CD14-positive monocyte (primary cell): ENCODE data around the gene SRSF3. TPM values are rescaled to one million over a fixed set of nuclear protein-coding genes. Genes with fewer than 3 reads are reported as not detected.

Experiments
- DNase-seq, 3 donors: peaks; one replicate each; pipeline ENCODE4 v3.0.0-alpha.2; 2011 to 2022
- H2AFZ ChIP-seq: 2 replicates; pipeline ENCODE4 v1.6.0; 2012; ENCODE audit warnings: mild to moderate bottlenecking, low read depth, low read length, inconsistent platforms; ENCODE audit not compliant: insufficient read depth, poor library complexity, severe bottlenecking
- H3K27ac ChIP-seq, 2 donors: 1 replicate in 1 of 2; 2 replicates in 1 of 2; pipeline ENCODE4 v1.5.1; 2012 to 2013; ENCODE audit warnings: low read length in 2 of 2, control low read depth in 1 of 2, inconsistent platforms in 1 of 2, low read depth in 1 of 2, mild to moderate bottlenecking in 1 of 2
- H3K27me3 ChIP-seq, 2 donors: one replicate each; pipeline versions ENCODE4 v1.6.0 to v1.6.1; 2011 to 2013; ENCODE audit warnings: low read length in 2 of 2; ENCODE audit not compliant: control insufficient read depth in 2 of 2, insufficient read depth in 2 of 2
- H3K36me3 ChIP-seq, 2 donors: replicated peaks in 1 of 2; 1 replicate in 1 of 2; 2 replicates in 1 of 2; pipeline versions ENCODE4 v1.5.1 to v1.6.1; 2012 to 2013; ENCODE audit warnings: low read length in 2 of 2, control low read depth in 1 of 2, inconsistent platforms in 1 of 2, mild to moderate bottlenecking in 1 of 2; ENCODE audit not compliant: insufficient read depth in 2 of 2, control insufficient read depth in 1 of 2
- H3K4me1 ChIP-seq, 2 donors: 1 replicate in 1 of 2; 2 replicates in 1 of 2; pipeline versions ENCODE4 v1.5.1 to v1.6.1; 2012 to 2013; ENCODE audit warnings: low read length in 2 of 2, control low read depth in 1 of 2, inconsistent platforms in 1 of 2, mild to moderate bottlenecking in 1 of 2, moderate library complexity in 1 of 2; ENCODE audit not compliant: insufficient read depth in 2 of 2, control insufficient read depth in 1 of 2
- H3K4me2 ChIP-seq: replicated peaks from 2 replicates; pipeline ENCODE3; 2012; ENCODE audit warnings: low read length, moderate library complexity, mild to moderate bottlenecking; ENCODE audit not compliant: poor library complexity, severe bottlenecking; ENCODE audit errors: extremely low read depth
- H3K4me3 ChIP-seq, 3 experiments: fragments of 200-600 bp in 1 of 3; sonication (generic) in 1 of 3; replicated peaks in 1 of 3; 1 replicate in 2 of 3; 2 replicates in 1 of 3; pipeline ENCODE4 v1.5.1; 2011 to 2013; ENCODE audit warnings: low read length in 3 of 3, mild to moderate bottlenecking in 3 of 3, control low read depth in 2 of 3, low read depth in 2 of 3, inconsistent platforms in 1 of 3, moderate library complexity in 1 of 3
- H3K79me2 ChIP-seq: 2 replicates; pipeline ENCODE4 v1.6.0; 2012; ENCODE audit warnings: mild to moderate bottlenecking, control low read depth, inconsistent platforms, low read length, moderate library complexity; ENCODE audit not compliant: insufficient read depth
- H3K9ac ChIP-seq: 2 replicates; pipeline ENCODE4 v1.6.0; 2017; ENCODE audit warnings: low read length, mild to moderate bottlenecking; ENCODE audit not compliant: insufficient read depth, poor library complexity, severe bottlenecking
- H3K9me3 ChIP-seq, 2 donors: replicated peaks in 1 of 2; 1 replicate in 1 of 2; 2 replicates in 1 of 2; pipeline versions ENCODE4 v1.5.1 to v1.6.1; 2012 to 2013; ENCODE audit warnings: low read length in 2 of 2, control low read depth in 1 of 2; ENCODE audit not compliant: control insufficient read depth in 1 of 2, insufficient read depth in 1 of 2
- H4K20me1 ChIP-seq: 2 replicates; pipeline ENCODE4 v1.6.0; 2012; ENCODE audit warnings: mild to moderate bottlenecking, low read length, control low read depth, moderate library complexity; ENCODE audit not compliant: insufficient read depth
- H3K27ac Mint-ChIP-seq, 7 donors: one replicate each; pipeline ENCODE4 v1.8.0; 2020; ENCODE audit warnings: mild to moderate bottlenecking in 7 of 7, mixed read lengths in 7 of 7, moderate library complexity in 6 of 7, inconsistent platforms in 2 of 7
- H3K27me3 Mint-ChIP-seq, 3 donors: one replicate each; pipeline ENCODE4 v1.8.0; 2021 to 2022; ENCODE audit warnings: low read depth in 3 of 3, mild to moderate bottlenecking in 3 of 3, mixed read lengths in 3 of 3, moderate library complexity in 3 of 3, inconsistent platforms in 1 of 3
- H3K36me3 Mint-ChIP-seq, 2 donors: one replicate each; pipeline ENCODE4 v1.8.0; 2020; ENCODE audit warnings: mixed read lengths in 2 of 2, inconsistent platforms in 1 of 2, mild to moderate bottlenecking in 1 of 2
- H3K4me1 Mint-ChIP-seq: one replicate; pipeline ENCODE4 v1.8.0; 2020; ENCODE audit warnings: mild to moderate bottlenecking, mixed read lengths
- H3K4me3 Mint-ChIP-seq, 2 donors: one replicate each; pipeline ENCODE4 v1.8.0; 2020; ENCODE audit warnings: mild to moderate bottlenecking in 2 of 2, mixed read lengths in 2 of 2, moderate library complexity in 1 of 2
- H3K9me3 Mint-ChIP-seq, 7 donors: one replicate each; pipeline ENCODE4 v1.8.0; 2020 to 2022; ENCODE audit warnings: mixed read lengths in 7 of 7, mild to moderate bottlenecking in 6 of 7, moderate library complexity in 6 of 7, inconsistent platforms in 2 of 7
- WGBS: methylation state at CpG from one replicate; pipeline ENCODE4 v1.1.5; 2013; ENCODE audit warnings: missing lambda C conversion rate; ENCODE audit not compliant: insufficient coverage; 5-methylcytosine and 5-hydroxymethylcytosine counted together
- intact Hi-C, 2 donors: fragments of 100-400 bp; cut with micrococcal nuclease; formaldehyde crosslinking; loops; one replicate each; pipeline versions ENCODE4 v1.15.0 to v1.15.1; 2023
- polyA plus RNA-seq, 3 donors: library from polyadenylated mRNA; depleted of rRNA in 1 of 3; unstranded in 2 of 3; stranded (reverse) in 1 of 3; fragments of 300-500 nt in 2 of 3; fragments of >200 nt in 1 of 3; fragmentation: Illumina TruSeq in 2 of 3; gene quantifications; 1 replicate in 2 of 3; 2 replicates in 1 of 3; pipeline ENCODE4 v1.2.3, GENCODE V29; 2012 to 2021
- TF ChIP-seq, protein P1 (sequence below): fragments of 200-600 bp; IDR thresholded peaks from one replicate; pipeline ENCODE4 v1.8.0; 2022; ENCODE audit warnings: antibody characterized with exemption, mild to moderate bottlenecking

SRSF3 gene
- polyA plus RNA-seq, 3 donors: 293 to 341 (median 297) TPM

DNA sequence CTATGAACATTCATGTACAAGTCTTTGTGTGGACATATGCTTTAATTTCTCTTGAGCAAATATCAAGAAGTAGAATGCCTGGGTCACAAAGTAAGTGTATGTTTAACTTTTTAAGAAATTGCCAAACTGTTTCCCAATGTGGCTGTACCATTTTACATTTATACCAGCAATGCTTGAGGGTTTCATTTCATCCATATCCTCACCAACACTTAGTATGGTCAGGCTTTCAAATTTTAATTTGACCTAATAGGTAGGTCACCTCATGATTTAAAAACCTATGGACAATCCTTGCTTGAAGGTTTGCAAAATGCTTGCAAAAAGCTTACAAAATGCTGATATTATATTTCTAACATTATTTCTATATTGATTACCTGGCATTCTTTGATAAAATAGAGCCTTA is 19.5 kb upstream of the SRSF3 start:
- H2AFZ ChIP-seq: no peak overlapping the region
- no peaks in the 10 kb centered on the region for H4K20me1 ChIP-seq
- no peak overlapping the region for H3K27ac ChIP-seq

DNA sequence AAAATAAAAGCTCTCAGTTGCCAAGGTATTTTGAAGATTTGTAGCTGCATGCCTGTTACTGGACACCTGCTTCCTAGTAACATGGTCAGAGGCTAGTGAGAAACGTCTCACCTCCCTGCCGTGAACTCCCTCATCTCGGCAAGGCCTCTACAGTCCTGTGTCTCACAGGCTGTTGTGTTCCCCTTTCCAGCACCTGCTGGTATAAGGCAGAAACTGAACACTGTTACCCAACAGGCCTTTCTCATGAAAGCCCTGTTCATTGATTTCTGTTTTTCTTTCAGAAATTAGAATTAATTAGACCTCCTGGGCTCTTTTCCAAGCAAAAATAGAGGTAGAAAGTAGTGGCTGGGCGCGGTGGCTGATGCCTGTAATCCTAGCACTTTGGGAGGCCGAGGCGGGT is 17.6 kb upstream of the SRSF3 start:
- H3K4me2 ChIP-seq: no peak overlapping the region
- TF ChIP-seq, protein P1, sequence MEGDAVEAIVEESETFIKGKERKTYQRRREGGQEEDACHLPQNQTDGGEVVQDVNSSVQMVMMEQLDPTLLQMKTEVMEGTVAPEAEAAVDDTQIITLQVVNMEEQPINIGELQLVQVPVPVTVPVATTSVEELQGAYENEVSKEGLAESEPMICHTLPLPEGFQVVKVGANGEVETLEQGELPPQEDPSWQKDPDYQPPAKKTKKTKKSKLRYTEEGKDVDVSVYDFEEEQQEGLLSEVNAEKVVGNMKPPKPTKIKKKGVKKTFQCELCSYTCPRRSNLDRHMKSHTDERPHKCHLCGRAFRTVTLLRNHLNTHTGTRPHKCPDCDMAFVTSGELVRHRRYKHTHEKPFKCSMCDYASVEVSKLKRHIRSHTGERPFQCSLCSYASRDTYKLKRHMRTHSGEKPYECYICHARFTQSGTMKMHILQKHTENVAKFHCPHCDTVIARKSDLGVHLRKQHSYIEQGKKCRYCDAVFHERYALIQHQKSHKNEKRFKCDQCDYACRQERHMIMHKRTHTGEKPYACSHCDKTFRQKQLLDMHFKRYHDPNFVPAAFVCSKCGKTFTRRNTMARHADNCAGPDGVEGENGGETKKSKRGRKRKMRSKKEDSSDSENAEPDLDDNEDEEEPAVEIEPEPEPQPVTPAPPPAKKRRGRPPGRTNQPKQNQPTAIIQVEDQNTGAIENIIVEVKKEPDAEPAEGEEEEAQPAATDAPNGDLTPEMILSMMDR: peak; percentile 10

More for the DNA sequence above, 19.5 kb upstream of the SRSF3 start:
- Mint-ChIP-seq H3K27ac (no peak overlapping the region), H3K27me3 (no peaks in the 10 kb centered on the region), H3K4me3 (no peak overlapping the region), H3K4me1 (peaks cover 29% of the 10 kb centered on the region), H3K36me3 (no peaks in the 10 kb centered on the region), H3K9me3 (peaks cover 0 to 11% (median 4%) of the 10 kb centered on the region in 7 donors)
- Histone ChIP-seq H3K9me3 (peaks cover 0 to 6% of the 10 kb centered on the region in 2 donors), H3K4me3 (no peak overlapping the region), H3K4me2 (no peak overlapping the region), H3K79me2 (no peaks in the 10 kb centered on the region), H3K36me3 (no peaks in the 10 kb centered on the region), H3K9ac (no peak overlapping the region), H3K4me1 (peaks cover 28 to 31% of the 10 kb centered on the region in 2 donors), H3K27me3 (no peaks in the 10 kb centered on the region)
- TF ChIP-seq, protein P1: no peak
- intact Hi-C loops: loop anchor here in 1 of 2 donors (5.0 kb wide), 1 partner anchor 32 kb away; no protein-coding TSS in a partner anchor
- DNase-seq: no peak

More for the DNA sequence above, 17.6 kb upstream of the SRSF3 start:
- peaks cover 34% of the 10 kb centered on the region for H3K4me1 Mint-ChIP-seq
- Histone ChIP-seq H3K9me3 (peaks cover 0 to under 1% of the 10 kb centered on the region in 2 donors), H2AFZ (peak overlapping the region; percentile 24), H3K27ac (peak overlapping the region in 1 of 2 donors; percentile 16), H3K27me3 (no peaks in the 10 kb centered on the region), H4K20me1 (no peaks in the 10 kb centered on the region), H3K4me1 (peaks cover 27 to 31% of the 10 kb centered on the region in 2 donors), H3K79me2 (no peaks in the 10 kb centered on the region), H3K9ac (no peak overlapping the region), H3K4me3 (no peak overlapping the region), H3K36me3 (no peaks in the 10 kb centered on the region)
- H3K27ac Mint-ChIP-seq: peak overlapping the region in 4 of 7 donors; percentile 36 to 73 (median 52)
- no peaks in the 10 kb centered on the region for H3K27me3 Mint-ChIP-seq
- intact Hi-C loops: loop anchor here in 1 of 2 donors (5.0 kb wide), 1 partner anchor 34 kb away; no protein-coding TSS in a partner anchor
- peak in 2 of 3 donors; percentile 40 to 42 for DNase-seq
- H3K4me3 Mint-ChIP-seq: no peak overlapping the region
- WGBS: 50% methylated on average over 5 of the region's 7 CpGs
- H3K9me3 Mint-ChIP-seq: peaks cover 0 to 8% (median under 1%) of the 10 kb centered on the region in 7 donors
- H3K36me3 Mint-ChIP-seq: no peaks in the 10 kb centered on the region
